Upper lobe of left lung (tissue), 4 donors: ENCODE results near the gene TOGARAM2.

Source experiments
- CTCF ChIP-seq, 6 experiments: fragments of 450-650 bp in 4 of 6; fragments of 200-600 bp in 2 of 6; sonication (generic) in 2 of 6; IDR thresholded peaks; one replicate each; pipeline ENCODE4 v1.5.1; 2016 to 2019; ENCODE audit warnings: antibody characterized with exemption in 6 of 6
- POLR2A ChIP-seq, 4 donors: fragments of 450-650 bp; IDR thresholded peaks; one replicate each; pipeline ENCODE4 v1.5.1; 2016 to 2017; ENCODE audit warnings: antibody characterized with exemption in 4 of 4, mild to moderate bottlenecking in 2 of 4

GRCh38 chr2:28951910-28952835 lies 28.9 kb upstream of the TOGARAM2 start:
- TF ChIP-seq POLR2A (IDR thresholded peaks at IDR 0.05) (peak in 1 of 4 donors; percentile 54), CTCF (IDR thresholded peaks at IDR 0.05) (no peak)
